DOHH2 (cell line): Measurements from ENCODE around the gene SRGAP1.

Experiments
- CTCF ChIP-seq: fragments of 200-600 bp; sonication (generic); IDR thresholded peaks from one replicate; pipeline ENCODE4 v1.5.1; 2014; ENCODE audit warnings: antibody characterized with exemption, mild to moderate bottlenecking, low read depth, low read length; ENCODE audit not compliant: poor library complexity, severe bottlenecking
- EZH2phosphoT487 ChIP-seq: fragments of 200-600 bp; sonication (generic); IDR thresholded peaks from 2 replicates; pipeline ENCODE4 v1.6.1; 2017; ENCODE audit warnings: borderline replicate concordance, mild to moderate bottlenecking, antibody characterized with exemption, low read length, moderate library complexity, mixed read lengths

DNA sequence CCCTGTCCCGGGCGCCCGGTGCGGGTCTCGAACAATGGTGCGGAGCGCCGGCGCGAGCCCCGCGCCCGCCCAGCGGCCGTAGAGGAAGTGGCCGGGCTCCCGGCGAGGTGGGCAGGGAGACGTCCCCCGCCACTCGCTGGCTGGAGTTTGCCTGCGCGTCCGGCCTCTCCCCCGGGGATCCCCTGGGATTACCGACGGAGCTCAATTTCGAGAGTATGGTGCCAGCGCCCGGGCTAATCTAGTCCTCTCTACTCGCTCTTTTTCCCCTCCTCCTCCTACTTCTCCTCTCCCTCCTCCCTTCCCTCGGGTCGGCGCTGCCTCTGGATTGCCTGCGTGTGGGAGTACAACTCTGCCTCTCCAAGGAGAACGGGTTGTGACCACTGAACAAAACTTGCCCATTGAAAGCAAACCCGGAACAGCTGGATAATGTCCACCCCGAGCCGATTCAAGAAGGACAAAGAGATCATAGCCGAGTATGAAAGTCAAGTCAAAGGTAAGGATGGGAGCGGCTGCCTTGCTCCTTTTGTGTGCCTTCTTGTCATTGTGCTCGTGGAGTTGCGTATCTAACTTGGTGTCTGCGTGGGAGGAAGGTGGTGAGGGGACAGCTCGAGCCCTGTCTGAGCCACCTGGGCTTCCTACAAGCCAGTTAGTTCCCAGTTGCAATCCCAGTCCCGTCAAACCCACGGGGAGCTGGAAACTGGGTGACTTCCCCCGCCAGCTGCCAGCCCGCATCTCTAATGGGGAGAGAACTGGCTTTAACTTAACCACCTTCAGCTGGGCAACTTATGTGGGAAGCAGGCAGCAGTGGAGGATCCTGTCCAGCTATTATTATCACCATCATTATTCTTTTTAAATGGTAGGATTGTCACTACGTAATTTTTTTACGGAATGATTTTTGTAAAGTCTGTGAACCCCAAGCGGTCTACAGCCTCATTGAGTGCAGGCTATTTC is at the start of gene SRGAP1:
- TF ChIP-seq CTCF: no peak
- TF ChIP-seq EZH2phosphoT487: no peak
